ENCODE measurements around the gene MAPKAP1. TPM values are rescaled to one million over a fixed set of nuclear protein-coding genes. Genes with fewer than 3 reads are reported as not detected.

The MAPKAP1 gene
- total RNA-seq, 2 experiments from 2014 or later, result 54.8 to 57.4 TPM

- intact Hi-C loops (cut with micrococcal nuclease), result loop anchor here (5.0 kb wide), 1 partner anchor 763 kb away; no protein-coding TSS in a partner anchor
- CTCF ChIA-PET, result interaction anchor here (1.5 kb wide), 1 partner anchor 76 kb away, joined by 6 read pairs; no protein-coding TSS in a partner anchor
- peaks cover 63% of the 10 kb centered on the region for H3K4me1 Mint-ChIP-seq (ENCODE audit: low read depth)
- H3K4me3 Mint-ChIP-seq, result no peak overlapping the region
- no peaks in the 10 kb centered on the region for H3K9me3 Mint-ChIP-seq
- no peaks in the 10 kb centered on the region for H3K27me3 Mint-ChIP-seq (ENCODE audit: low read depth)
- no peak for DNase-seq
- peaks cover 2% of the 10 kb centered on the region for H3K36me3 Mint-ChIP-seq (ENCODE audit: low read depth)
- H3K27ac Mint-ChIP-seq, result no peak overlapping the region
These were observed 72.8 kb downstream of the MAPKAP1 start for GRCh38 chr9:125634040-125634717.

DNA sequence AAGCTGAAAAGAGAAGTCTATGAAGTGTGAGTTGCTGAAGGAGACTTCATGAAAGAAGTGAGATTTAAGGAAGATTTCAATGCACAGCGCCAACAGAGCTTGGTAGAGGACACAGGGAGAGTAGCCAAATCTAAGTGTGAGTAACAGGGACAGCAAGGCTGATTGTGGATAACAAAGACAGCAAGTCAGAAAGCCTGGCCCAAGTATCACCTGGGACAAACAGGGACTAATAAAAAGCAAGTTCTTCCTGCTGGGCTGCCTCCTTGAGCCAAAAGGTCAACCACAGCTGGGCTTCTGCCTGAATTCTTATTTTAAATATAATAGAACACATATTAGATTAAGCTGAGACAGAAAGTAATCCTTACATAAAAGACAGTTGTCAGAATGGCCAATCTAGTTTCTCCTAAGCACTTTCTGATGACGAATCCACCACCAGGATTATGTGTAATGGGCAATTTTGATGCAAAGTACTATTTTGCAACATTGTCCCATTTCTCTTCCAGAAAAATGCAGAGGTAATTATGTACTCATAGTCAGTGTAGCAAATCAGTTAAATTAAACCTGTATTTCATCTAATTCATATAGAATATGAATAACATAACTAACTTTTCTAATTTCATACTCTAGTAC is 73.8 kb downstream of the MAPKAP1 start:
- Mint-ChIP-seq H3K36me3 (ENCODE audit: low read depth) (peaks cover 2% of the 10 kb centered on the region), H3K9me3 (no peaks in the 10 kb centered on the region), H3K27me3 (ENCODE audit: low read depth) (no peaks in the 10 kb centered on the region), H3K4me3 (no peak overlapping the region), H3K27ac (no peak overlapping the region), H3K4me1 (ENCODE audit: low read depth) (peaks cover 69% of the 10 kb centered on the region)
- CTCF ChIA-PET, result interaction anchor here (1.0 to 1.5 kb wide), 3 partner anchors 11 to 75 kb away, joined by 4 to 7 read pairs (median 6); partner anchors contain the start of gene MAPKAP1
- intact Hi-C loops (cut with micrococcal nuclease), result loop anchor here (2.0 to 5.0 kb wide), 3 partner anchors 114 to 778 kb away; partner anchors contain the start of gene PBX3
- DNase-seq, result no peak

GRCh38 chr9:125632321-125633115 is 74.5 kb downstream of the MAPKAP1 start:
- H3K27ac Mint-ChIP-seq, result peak overlapping the region; percentile 23
- CTCF ChIA-PET, result interaction anchor here (0.7 to 1.0 kb wide), 3 partner anchors 12 to 74 kb away, joined by 4 to 7 read pairs (median 4); partner anchors contain the start of gene MAPKAP1
- H3K4me1 Mint-ChIP-seq (ENCODE audit: low read depth), result peaks cover 71% of the 10 kb centered on the region
- intact Hi-C loops (cut with micrococcal nuclease), result loop anchor here (1.0 to 5.0 kb wide), 8 partner anchors 18 to 859 kb away; partner anchors contain the start of gene PBX3
- H3K36me3 Mint-ChIP-seq (ENCODE audit: low read depth), result no peaks in the 10 kb centered on the region
- H3K27me3 Mint-ChIP-seq (ENCODE audit: low read depth), result no peaks in the 10 kb centered on the region
- peak; percentile 66 for DNase-seq
- no peak overlapping the region for H3K4me3 Mint-ChIP-seq
- no peaks in the 10 kb centered on the region for H3K9me3 Mint-ChIP-seq

DNA sequence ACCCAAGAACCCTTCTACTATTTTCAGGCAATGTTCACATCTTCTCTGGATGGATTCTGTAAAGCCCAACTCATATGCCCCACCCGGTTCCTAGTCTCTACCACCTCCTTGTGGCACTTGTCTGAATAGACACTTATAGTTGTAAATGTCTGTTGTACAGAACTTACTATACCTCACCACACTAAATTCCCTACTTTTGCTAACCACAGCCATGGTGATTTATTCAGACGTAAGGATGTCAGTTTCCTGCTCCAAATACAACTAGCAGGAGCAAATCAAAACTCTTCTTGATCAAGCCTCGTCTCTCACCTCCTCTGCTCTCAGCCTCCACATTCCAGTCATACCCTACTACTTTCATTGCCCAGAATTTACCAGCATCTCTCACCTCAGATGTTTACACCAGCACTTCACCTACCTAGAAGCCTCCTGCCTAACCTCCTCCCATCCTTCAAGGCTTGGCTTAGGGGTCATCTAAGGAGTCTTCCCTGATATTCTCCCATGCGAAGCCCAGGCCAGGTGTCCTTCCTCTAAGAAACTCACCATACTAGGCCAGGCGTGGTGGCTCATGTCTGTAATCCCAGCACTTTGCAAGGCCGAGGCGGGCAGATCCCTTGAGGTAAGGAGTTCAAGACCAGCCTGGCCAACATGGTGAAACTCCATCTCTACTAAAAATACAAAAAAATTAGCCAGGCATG is 75.5 kb downstream of the MAPKAP1 start:
- Mint-ChIP-seq H3K4me3 (no peak overlapping the region), H3K27me3 (ENCODE audit: low read depth) (no peaks in the 10 kb centered on the region), H3K36me3 (ENCODE audit: low read depth) (no peaks in the 10 kb centered on the region), H3K27ac (peak overlapping the region; percentile 67), H3K9me3 (no peaks in the 10 kb centered on the region), H3K4me1 (ENCODE audit: low read depth) (peaks cover 75% of the 10 kb centered on the region)
- CTCF ChIA-PET, result interaction anchor here (0.7 to 1.6 kb wide), 7 partner anchors 11 to 316 kb away, joined by 3 to 5 read pairs (median 4); no protein-coding TSS in a partner anchor
- intact Hi-C loops (cut with micrococcal nuclease), result loop anchor here (1.0 to 5.0 kb wide), 11 partner anchors 19 to 860 kb away; partner anchors contain the start of gene PBX3
- peak; percentile 54 for DNase-seq

DNA sequence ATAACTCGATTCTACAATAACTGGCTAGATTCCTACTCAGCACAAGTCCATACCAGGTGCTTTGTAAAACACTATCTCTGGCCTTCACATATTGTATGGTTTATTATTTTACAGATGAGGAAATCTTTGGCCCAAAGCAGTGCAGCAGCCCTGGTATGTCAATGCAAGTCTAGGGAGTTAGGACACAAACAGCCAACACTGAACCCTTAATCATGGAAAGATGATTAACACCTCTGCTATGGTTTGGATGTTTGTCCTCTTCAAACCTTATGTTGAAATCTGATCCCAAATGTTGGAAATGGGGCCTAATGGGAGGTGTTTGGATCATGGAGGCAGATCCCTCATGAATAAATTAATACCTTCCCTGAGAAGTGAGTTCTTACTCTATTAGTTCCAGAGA is 76.6 kb downstream of the MAPKAP1 start:
- no peaks in the 10 kb centered on the region for H3K9me3 Mint-ChIP-seq
- no peaks in the 10 kb centered on the region for H3K27me3 Mint-ChIP-seq (ENCODE audit: low read depth)
- CTCF ChIA-PET, result interaction anchor here (0.6 to 2.1 kb wide), 8 partner anchors 12 to 1235 kb away, joined by 3 to 10 read pairs (median 4); no protein-coding TSS in a partner anchor
- intact Hi-C loops (cut with micrococcal nuclease), result loop anchor here (5.0 kb wide), 1 partner anchor 767 kb away; no protein-coding TSS in a partner anchor
- DNase-seq, result no peak
- H3K27ac Mint-ChIP-seq, result no peak overlapping the region
- H3K4me1 Mint-ChIP-seq (ENCODE audit: low read depth), result peaks cover 64% of the 10 kb centered on the region
- H3K36me3 Mint-ChIP-seq (ENCODE audit: low read depth), result peaks cover 1% of the 10 kb centered on the region
- no peak overlapping the region for H3K4me3 Mint-ChIP-seq

- H3K36me3 Mint-ChIP-seq (ENCODE audit: low read depth), result peaks cover 1% of the 10 kb centered on the region
- intact Hi-C loops (cut with micrococcal nuclease), result no loop called here
- no peak overlapping the region for H3K4me3 Mint-ChIP-seq
- CTCF ChIA-PET, result interaction anchor here (0.6 to 2.1 kb wide), 4 partner anchors 45 to 1234 kb away, joined by 3 to 10 read pairs (median 6); no protein-coding TSS in a partner anchor
- H3K9me3 Mint-ChIP-seq, result no peaks in the 10 kb centered on the region
- no peak overlapping the region for H3K27ac Mint-ChIP-seq
- DNase-seq, result no peak
- no peaks in the 10 kb centered on the region for H3K27me3 Mint-ChIP-seq (ENCODE audit: low read depth)
- H3K4me1 Mint-ChIP-seq (ENCODE audit: low read depth), result peaks cover 54% of the 10 kb centered on the region
These were observed 77.6 kb downstream of the MAPKAP1 start for GRCh38 chr9:125629446-125629845.

DNA sequence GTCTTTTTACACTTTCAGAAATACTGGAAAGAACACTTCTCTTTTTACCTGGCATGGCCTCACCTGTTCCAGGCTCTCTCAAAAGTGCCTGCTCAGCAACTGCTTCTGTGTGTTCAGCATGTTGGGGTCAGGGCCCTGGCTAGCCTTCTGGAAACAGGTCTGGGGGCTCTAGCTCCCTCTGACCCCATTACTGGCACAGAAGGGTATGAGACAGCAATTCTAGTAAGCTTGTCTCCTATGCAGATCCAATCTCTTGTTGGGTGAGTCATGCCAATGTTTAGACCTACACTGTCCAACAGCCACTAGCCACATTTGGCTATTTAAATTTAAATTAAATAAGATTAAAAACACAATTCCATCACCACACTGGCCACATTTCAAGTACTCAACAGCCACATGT is 80.8 kb downstream of the MAPKAP1 start:
- H3K4me1 Mint-ChIP-seq (ENCODE audit: low read depth), result peaks cover 31% of the 10 kb centered on the region
- DNase-seq, result no peak
- H3K36me3 Mint-ChIP-seq (ENCODE audit: low read depth), result peaks cover 4% of the 10 kb centered on the region
- CTCF ChIA-PET, result interaction anchor here (0.6 to 0.8 kb wide), 2 partner anchors 16 to 230 kb away, joined by 3 to 4 read pairs; no protein-coding TSS in a partner anchor
- H3K27me3 Mint-ChIP-seq (ENCODE audit: low read depth), result no peaks in the 10 kb centered on the region
- intact Hi-C loops (cut with micrococcal nuclease), result no loop called here
- no peak overlapping the region for H3K4me3 Mint-ChIP-seq
- no peak overlapping the region for H3K27ac Mint-ChIP-seq
- H3K9me3 Mint-ChIP-seq, result no peaks in the 10 kb centered on the region

GRCh38 chr9:125621170-125621569 is 85.8 kb downstream of the MAPKAP1 start:
- CTCF ChIA-PET, result interaction anchor here (1.1 kb wide), 1 partner anchor 274 kb away, joined by 3 read pairs; no protein-coding TSS in a partner anchor

DNA sequence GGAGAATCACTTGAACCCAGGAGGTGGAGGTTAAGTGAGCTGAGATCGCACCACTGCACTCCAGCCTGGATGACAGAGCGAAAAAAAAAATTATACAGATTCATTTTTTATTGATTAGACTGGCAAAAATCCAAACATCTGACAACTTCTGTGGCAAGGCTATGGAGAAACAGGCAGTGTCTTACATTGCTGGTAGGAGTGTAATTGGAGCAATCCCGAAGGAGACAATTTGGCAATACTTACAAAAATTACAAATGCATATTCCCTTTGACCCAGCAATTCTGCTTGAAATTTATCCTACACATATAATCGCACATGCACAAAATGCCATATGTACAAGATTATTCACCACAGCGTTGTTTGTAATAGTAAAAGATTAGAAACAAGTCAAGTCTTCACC is 86.8 kb downstream of the MAPKAP1 start:
- H3K27ac Mint-ChIP-seq, result no peak overlapping the region
- no peaks in the 10 kb centered on the region for H3K9me3 Mint-ChIP-seq
- CTCF ChIA-PET, result no interaction called here
- no peaks in the 10 kb centered on the region for H3K27me3 Mint-ChIP-seq (ENCODE audit: low read depth)
- intact Hi-C loops (cut with micrococcal nuclease), result no loop called here
- no peak for DNase-seq
- H3K36me3 Mint-ChIP-seq (ENCODE audit: low read depth), result peaks cover 3% of the 10 kb centered on the region
- no peak overlapping the region for H3K4me3 Mint-ChIP-seq
- H3K4me1 Mint-ChIP-seq (ENCODE audit: low read depth), result peaks cover 7% of the 10 kb centered on the region

More at GRCh38 chr9:125621170-125621569, 85.8 kb downstream of the MAPKAP1 start:
- Mint-ChIP-seq H3K27ac (no peak overlapping the region), H3K9me3 (no peaks in the 10 kb centered on the region), H3K36me3 (ENCODE audit: low read depth) (peaks cover 4% of the 10 kb centered on the region), H3K4me3 (no peak overlapping the region), H3K4me1 (ENCODE audit: low read depth) (peaks cover 7% of the 10 kb centered on the region), H3K27me3 (ENCODE audit: low read depth) (no peaks in the 10 kb centered on the region)
- no peak for DNase-seq
- intact Hi-C loops (cut with micrococcal nuclease), result no loop called here

DNA sequence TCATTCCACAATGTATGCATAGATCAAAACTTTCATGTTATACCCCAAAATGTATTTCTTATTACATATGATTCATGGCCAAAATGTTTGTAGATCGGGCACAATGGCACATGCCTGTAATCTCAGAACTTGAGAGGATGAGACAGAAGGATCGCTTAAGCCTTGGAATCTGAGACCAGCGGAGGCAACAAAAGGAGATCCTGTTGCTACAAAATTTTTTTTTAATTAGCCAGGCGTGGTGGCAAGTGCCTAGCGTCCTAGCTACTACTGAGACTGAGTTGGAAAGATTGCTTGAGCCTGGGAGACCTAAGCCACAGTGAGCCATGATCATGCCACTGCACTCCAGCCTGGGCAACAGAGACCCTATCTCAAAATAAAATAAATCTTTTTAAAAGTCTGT is 89.9 kb downstream of the MAPKAP1 start:
- Mint-ChIP-seq H3K27me3 (ENCODE audit: low read depth) (no peaks in the 10 kb centered on the region), H3K27ac (no peak overlapping the region), H3K4me1 (ENCODE audit: low read depth) (peaks cover 10% of the 10 kb centered on the region), H3K36me3 (ENCODE audit: low read depth) (peaks cover 5% of the 10 kb centered on the region), H3K4me3 (no peak overlapping the region), H3K9me3 (no peaks in the 10 kb centered on the region)
- DNase-seq, result no peak
- CTCF ChIA-PET, result no interaction called here
- intact Hi-C loops (cut with micrococcal nuclease), result no loop called here

DNA sequence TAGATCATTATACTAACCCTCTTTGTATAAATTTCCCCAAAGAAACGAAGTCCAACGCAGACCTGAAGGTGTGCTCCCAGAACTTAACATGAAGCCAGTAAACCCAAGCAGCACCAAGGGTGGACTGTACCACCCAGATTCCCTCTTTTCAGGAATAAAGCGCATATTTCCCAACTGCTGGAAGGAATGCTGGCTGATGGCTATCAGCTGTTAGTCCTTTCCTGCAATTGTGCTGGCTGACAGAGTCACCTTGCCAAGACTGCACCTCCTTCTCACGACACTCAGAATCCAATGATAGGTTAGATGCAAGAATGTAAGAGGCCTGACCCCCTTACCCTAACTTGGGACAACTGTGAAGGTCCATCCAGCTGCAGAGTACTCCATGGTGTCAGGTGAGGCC is 93.9 kb downstream of the MAPKAP1 start:
- intact Hi-C loops (cut with micrococcal nuclease), result no loop called here
- no peaks in the 10 kb centered on the region for H3K27me3 Mint-ChIP-seq (ENCODE audit: low read depth)
- no peaks in the 10 kb centered on the region for H3K9me3 Mint-ChIP-seq
- H3K27ac Mint-ChIP-seq, result no peak overlapping the region
- no peak for DNase-seq
- peaks cover 35% of the 10 kb centered on the region for H3K4me1 Mint-ChIP-seq (ENCODE audit: low read depth)
- H3K4me3 Mint-ChIP-seq, result no peak overlapping the region
- peaks cover 2% of the 10 kb centered on the region for H3K36me3 Mint-ChIP-seq (ENCODE audit: low read depth)
- CTCF ChIA-PET, result no interaction called here

All from activated naive CD4-positive, alpha-beta T cell treated with anti-CD3 and anti-CD28 coated beads for 36 hours (primary cell).